Tibial nerve (tissue), 4 donors: ENCODE results near the gene CCDC170.

Experiments used
- CTCF ChIP-seq, 5 experiments: fragments of 200-600 bp in 3 of 5; fragments of 450-650 bp in 2 of 5; sonication (generic) in 3 of 5; IDR thresholded peaks; one replicate each; pipeline ENCODE4 v1.5.1; 2016 to 2019; ENCODE audit warnings: antibody characterized with exemption in 5 of 5, mild to moderate bottlenecking in 3 of 5, moderate library complexity in 2 of 5
- EP300 ChIP-seq, 2 donors: sonication (generic); formaldehyde crosslinking; IDR thresholded peaks; one replicate each; pipeline ENCODE4 v1.6.1; 2017; ENCODE audit warnings: antibody characterized with exemption in 2 of 2, mild to moderate bottlenecking in 1 of 2

GRCh38 chr6:151534576-151534975 lies 40.8 kb downstream of the CCDC170 start:
- no peak for TF ChIP-seq EP300 (IDR thresholded peaks at IDR 0.05)
- no peak for TF ChIP-seq CTCF (IDR thresholded peaks at IDR 0.05)
